ENCODE results near the gene KRT28. TPM values are rescaled to one million over a fixed set of nuclear protein-coding genes. Genes with fewer than 3 reads are reported as not detected.

KRT28 gene
- total RNA-seq, 1 experiment from 2014 or later = not detected

DNA sequence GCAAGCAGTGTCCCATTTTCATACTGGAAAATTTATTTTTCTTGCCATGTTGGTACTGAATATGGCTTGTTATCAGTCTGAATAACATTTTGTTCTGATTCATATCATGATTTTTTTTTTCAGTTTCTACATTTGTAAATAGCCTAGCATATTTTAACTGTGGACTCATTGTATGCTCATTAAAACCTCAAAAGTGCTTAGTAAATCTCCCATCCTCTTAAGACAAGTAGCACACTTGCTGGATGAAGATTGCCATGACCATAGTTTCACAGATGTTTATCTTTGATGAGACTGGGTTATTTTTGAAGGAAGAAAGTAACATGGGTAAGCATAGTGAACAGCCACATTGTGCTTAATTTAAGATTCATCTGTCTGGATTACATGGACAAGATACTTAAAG, 21.8 kb upstream of the KRT28 start:
- in situ Hi-C loops (cut with HindIII; ENCODE audit: low pct_unique_long_range_greater_than_20kb, low sequenced_read_pairs) (no loop called here), intact Hi-C loops (cut with micrococcal nuclease; ENCODE audit: unreplicated experiment) (no loop called here)
- no TSS peak for BruUV-seq (replicated peaks)
- POLR2A ChIA-PET = no interaction called here
- no peaks in the 10 kb centered on the region for H3K9me3 ChIP-seq (ENCODE audit: control insufficient read depth, insufficient read depth, low read depth, low read length)
- CTCF ChIA-PET = no interaction called here
- peaks cover 16% of the 10 kb centered on the region; the same call in 1 of the 2 replicates for H3K4me1 ChIP-seq (ENCODE audit: control insufficient read depth, insufficient read depth, low read length)
- no peak for ATAC-seq
- H3K4me3 ChIP-seq (ENCODE audit: low read depth in 2 of 2, low read length in 2 of 2) = no peak overlapping the region
- H3K27ac ChIP-seq (ENCODE audit: low read length) = no peak overlapping the region
- DNase-seq (ENCODE audit: low read depth, low spot score) = no peak
- H3K27me3 ChIP-seq (ENCODE audit: control insufficient read depth, insufficient read depth, low read length) = no peaks in the 10 kb centered on the region
- TF ChIP-seq, protein P1, sequence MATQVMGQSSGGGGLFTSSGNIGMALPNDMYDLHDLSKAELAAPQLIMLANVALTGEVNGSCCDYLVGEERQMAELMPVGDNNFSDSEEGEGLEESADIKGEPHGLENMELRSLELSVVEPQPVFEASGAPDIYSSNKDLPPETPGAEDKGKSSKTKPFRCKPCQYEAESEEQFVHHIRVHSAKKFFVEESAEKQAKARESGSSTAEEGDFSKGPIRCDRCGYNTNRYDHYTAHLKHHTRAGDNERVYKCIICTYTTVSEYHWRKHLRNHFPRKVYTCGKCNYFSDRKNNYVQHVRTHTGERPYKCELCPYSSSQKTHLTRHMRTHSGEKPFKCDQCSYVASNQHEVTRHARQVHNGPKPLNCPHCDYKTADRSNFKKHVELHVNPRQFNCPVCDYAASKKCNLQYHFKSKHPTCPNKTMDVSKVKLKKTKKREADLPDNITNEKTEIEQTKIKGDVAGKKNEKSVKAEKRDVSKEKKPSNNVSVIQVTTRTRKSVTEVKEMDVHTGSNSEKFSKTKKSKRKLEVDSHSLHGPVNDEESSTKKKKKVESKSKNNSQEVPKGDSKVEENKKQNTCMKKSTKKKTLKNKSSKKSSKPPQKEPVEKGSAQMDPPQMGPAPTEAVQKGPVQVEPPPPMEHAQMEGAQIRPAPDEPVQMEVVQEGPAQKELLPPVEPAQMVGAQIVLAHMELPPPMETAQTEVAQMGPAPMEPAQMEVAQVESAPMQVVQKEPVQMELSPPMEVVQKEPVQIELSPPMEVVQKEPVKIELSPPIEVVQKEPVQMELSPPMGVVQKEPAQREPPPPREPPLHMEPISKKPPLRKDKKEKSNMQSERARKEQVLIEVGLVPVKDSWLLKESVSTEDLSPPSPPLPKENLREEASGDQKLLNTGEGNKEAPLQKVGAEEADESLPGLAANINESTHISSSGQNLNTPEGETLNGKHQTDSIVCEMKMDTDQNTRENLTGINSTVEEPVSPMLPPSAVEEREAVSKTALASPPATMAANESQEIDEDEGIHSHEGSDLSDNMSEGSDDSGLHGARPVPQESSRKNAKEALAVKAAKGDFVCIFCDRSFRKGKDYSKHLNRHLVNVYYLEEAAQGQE (IDR thresholded peaks at IDR 0.05; ENCODE audit: insufficient read depth in 1 of 2, low read depth in 2 of 2, low read length in 1 of 2) = no peak
- TF ChIP-seq TCF7L2 (IDR thresholded peaks at IDR 0.05; ENCODE audit: low read depth, low read length) (no peak), CTCF (IDR thresholded peaks at IDR 0.05) (no peak), POLR2AphosphoS5 (IDR thresholded peaks at IDR 0.05; ENCODE audit: low read depth, low read length) (no peak), SIN3A (IDR thresholded peaks at IDR 0.05; ENCODE audit: borderline replicate concordance, insufficient read depth, low read depth, low read length) (no peak)
- H3K36me3 ChIP-seq (ENCODE audit: control insufficient read depth, insufficient read depth, low read length) = peaks cover 8% of the 10 kb centered on the region; the same call in 1 of the 2 replicates

GRCh38 chr17:40820228-40820838, 20.6 kb upstream of the KRT28 start:
- CTCF ChIA-PET = no interaction called here

More at GRCh38 chr17:40820228-40820838, 20.6 kb upstream of the KRT28 start:
- peaks cover 16% of the 10 kb centered on the region; the same call in 1 of the 2 replicates for H3K4me1 ChIP-seq (ENCODE audit: control insufficient read depth, insufficient read depth, low read length)
- TF ChIP-seq TCF7L2 (IDR thresholded peaks at IDR 0.05; ENCODE audit: low read depth, low read length) (no peak), POLR2AphosphoS5 (IDR thresholded peaks at IDR 0.05; ENCODE audit: low read depth, low read length) (no peak), CTCF (IDR thresholded peaks at IDR 0.05) (no peak), SIN3A (IDR thresholded peaks at IDR 0.05; ENCODE audit: borderline replicate concordance, insufficient read depth, low read depth, low read length) (no peak)
- TF ChIP-seq, protein P1 (IDR thresholded peaks at IDR 0.05; ENCODE audit: insufficient read depth in 1 of 2, low read depth in 2 of 2, low read length in 1 of 2) = no peak
- no peaks in the 10 kb centered on the region for H3K9me3 ChIP-seq (ENCODE audit: control insufficient read depth, insufficient read depth, low read depth, low read length)
- no peaks in the 10 kb centered on the region for H3K27me3 ChIP-seq (ENCODE audit: control insufficient read depth, insufficient read depth, low read length)
- in situ Hi-C loops (cut with HindIII; ENCODE audit: low pct_unique_long_range_greater_than_20kb, low sequenced_read_pairs) (no loop called here), intact Hi-C loops (cut with micrococcal nuclease; ENCODE audit: unreplicated experiment) (no loop called here)
- BruUV-seq (replicated peaks) = no TSS peak
- peaks cover 8% of the 10 kb centered on the region; the same call in 1 of the 2 replicates for H3K36me3 ChIP-seq (ENCODE audit: control insufficient read depth, insufficient read depth, low read length)
- POLR2A ChIA-PET = no interaction called here
- peak overlapping the region; percentile 99 for H3K27ac ChIP-seq (ENCODE audit: low read length)
- ATAC-seq (no peak), DNase-seq (ENCODE audit: low read depth, low spot score) (no peak)
- H3K4me3 ChIP-seq (ENCODE audit: low read depth in 2 of 2, low read length in 2 of 2) = peak overlapping the region in 1 of 2 experiments; percentile 90; a peak in 2 of 4 replicates

Data from Panc1 (cell line).